Gastrocnemius medialis (tissue), 4 donors: ENCODE results near the gene ZBTB1. TPM values are rescaled to one million over a fixed set of nuclear protein-coding genes. Genes with fewer than 3 reads are reported as not detected.
A peak's percentile ranks its signal among the peaks of the same experiment; 100 is the strongest.

Source experiments
- ATAC-seq, 2 donors: fragments of 150-250 bp; one replicate each; pipeline ENCODE4 v1.9.1; 2016
- DNase-seq, 2 donors: peaks; one replicate each; pipeline ENCODE4 v3.0.0-alpha.2; 2019
- H3K27ac ChIP-seq, 4 donors: fragments of 200-600 bp; sonication (generic); 1 replicate in 1 of 4; 2 replicates in 3 of 4; pipeline ENCODE4 v1.5.1; 2016 to 2018; ENCODE audit warnings: mild to moderate bottlenecking in 2 of 4, moderate library complexity in 1 of 4
- H3K27me3 ChIP-seq, 3 donors: fragments of 200-600 bp; sonication (generic) in 2 of 3; 1 replicate in 1 of 3; 2 replicates in 2 of 3; pipeline versions ENCODE4 v1.5.1 to v1.6.0; 2016 to 2019; ENCODE audit warnings: mild to moderate bottlenecking in 1 of 3, moderate library complexity in 1 of 3
- H3K36me3 ChIP-seq, 2 donors: fragments of 200-600 bp; sonication (generic) in 1 of 2; one replicate each; pipeline ENCODE4 v1.5.1; 2017 to 2018
- H3K4me1 ChIP-seq, 2 donors: fragments of 200-600 bp; sonication (generic) in 1 of 2; one replicate each; pipeline ENCODE4 v1.5.1; 2016 to 2017; ENCODE audit warnings: mild to moderate bottlenecking in 2 of 2
- H3K4me3 ChIP-seq, 4 donors: fragments of 200-600 bp; sonication (generic) in 3 of 4; 1 replicate in 1 of 4; 2 replicates in 3 of 4; pipeline ENCODE4 v1.5.1; 2016 to 2019; ENCODE audit warnings: mild to moderate bottlenecking in 2 of 4
- H3K9me3 ChIP-seq, 3 donors: fragments of 200-600 bp; sonication (generic) in 2 of 3; 1 replicate in 1 of 3; 2 replicates in 2 of 3; pipeline ENCODE4 v1.5.1; 2016 to 2019
- CTCF ChIP-seq, 5 experiments: fragments of 450-650 bp in 3 of 5; fragments of 200-600 bp in 2 of 5; sonication (generic) in 2 of 5; IDR thresholded peaks in 4 of 5; conservative IDR thresholded peaks in 1 of 5; 1 replicate in 4 of 5; 2 replicates in 1 of 5; pipeline ENCODE4 v1.5.1; 2016 to 2019; ENCODE audit warnings: antibody characterized with exemption in 5 of 5, mild to moderate bottlenecking in 3 of 5, moderate library complexity in 3 of 5
- POLR2A ChIP-seq, 2 donors: fragments of 450-650 bp; IDR thresholded peaks; one replicate each; pipeline ENCODE4 v1.6.1; 2017; ENCODE audit warnings: antibody characterized with exemption in 2 of 2, mild to moderate bottlenecking in 2 of 2, moderate library complexity in 2 of 2
- in situ Hi-C, 4 donors: fragments of 200-750 bp; cut with MboI; loops; one replicate each; pipeline versions ENCODE4 v1.15.0 to v1.8.0; 2017; ENCODE audit warnings: low sequenced_read_pairs in 4 of 4
- intact Hi-C: fragments of 100-400 bp; cut with DNase I; formaldehyde crosslinking; loops from one replicate; pipeline ENCODE4 v1.15.1; 2023; ENCODE audit warnings: low total_unique reads
- total RNA-seq, 4 donors: library from RNA; depleted of rRNA; stranded (reverse); fragments of >200 nt; gene quantifications; one replicate each; pipeline versions ENCODE4 v1.1.0 to v1.2.3, GENCODE V29; 2016

The ZBTB1 gene
- total RNA-seq, 4 donors from 2014 or later: 36.9 to 49.2 (median 38.0) TPM

GRCh38 chr14:64504897-64505794, 576 bp downstream of the ZBTB1 start:
- ATAC-seq (peak; percentile 51 to 54), DNase-seq (peak; percentile 86 to 90)
- in situ Hi-C loops: no loop called here
- H3K36me3 ChIP-seq: no peaks in the 10 kb centered on the region
- H3K4me3 ChIP-seq: peak overlapping the region; percentile 75 to 94 (median 86)
- peaks cover 47 to 64% of the 10 kb centered on the region in 2 donors for H3K4me1 ChIP-seq
- intact Hi-C loops: loop anchor here (1.0 to 10.0 kb wide), 8 partner anchors 35 to 863 kb away; partner anchors contain the start of genes CHURC1, HSPA2, MTHFD1 and WDR89
- H3K9me3 ChIP-seq: no peaks in the 10 kb centered on the region
- H3K27ac ChIP-seq: peak overlapping the region; percentile 97 to 99 (median 98)
- no peaks in the 10 kb centered on the region for H3K27me3 ChIP-seq
- TF ChIP-seq CTCF (IDR thresholded peaks at IDR 0.05 in 4 of 5, conservative IDR thresholded peaks at IDR 0.05 in 1 of 5) (no peak), POLR2A (IDR thresholded peaks at IDR 0.05) (peak; percentile 45 to 48)

GRCh38 chr14:64506721-64507120, 2.2 kb downstream of the ZBTB1 start:
- Histone ChIP-seq H3K36me3 (no peaks in the 10 kb centered on the region), H3K4me1 (peaks cover 46 to 68% of the 10 kb centered on the region in 2 donors), H3K27ac (peak overlapping the region; percentile 97 to 99 (median 98)), H3K27me3 (no peaks in the 10 kb centered on the region), H3K4me3 (peak overlapping the region; percentile 75 to 94 (median 86)), H3K9me3 (no peaks in the 10 kb centered on the region)
- DNase-seq (no peak), ATAC-seq (no peak)
- intact Hi-C loops (loop anchor here (5.0 to 10.0 kb wide), 4 partner anchors 66 to 526 kb away; partner anchors contain the start of gene CHURC1), in situ Hi-C loops (no loop called here)
- TF ChIP-seq POLR2A (IDR thresholded peaks at IDR 0.05) (no peak), CTCF (IDR thresholded peaks at IDR 0.05 in 4 of 5, conservative IDR thresholded peaks at IDR 0.05 in 1 of 5) (no peak)

- Histone ChIP-seq H3K27me3 (no peaks in the 10 kb centered on the region), H3K4me3 (peak overlapping the region; percentile 2 to 94 (median 82)), H3K27ac (peak overlapping the region; percentile 97 to 99 (median 98)), H3K4me1 (peaks cover 46 to 68% of the 10 kb centered on the region in 2 donors), H3K36me3 (no peaks in the 10 kb centered on the region), H3K9me3 (no peaks in the 10 kb centered on the region)
- TF ChIP-seq CTCF (IDR thresholded peaks at IDR 0.05 in 4 of 5, conservative IDR thresholded peaks at IDR 0.05 in 1 of 5): no peak
- TF ChIP-seq POLR2A (IDR thresholded peaks at IDR 0.05): peak in 1 of 2 donors; percentile 30
- ATAC-seq: peak in 1 of 2 donors; percentile 40
- in situ Hi-C loops (no loop called here), intact Hi-C loops (loop anchor here (5.0 to 10.0 kb wide), 4 partner anchors 65 to 525 kb away; partner anchors contain the start of gene CHURC1)
- peak; percentile 35 to 47 for DNase-seq
Measured at GRCh38 chr14:64507376-64508156, 3.0 kb downstream of the ZBTB1 start.

- Histone ChIP-seq H3K9me3 (no peaks in the 10 kb centered on the region), H3K4me3 (no peak overlapping the region), H3K36me3 (no peaks in the 10 kb centered on the region), H3K27ac (peak overlapping the region; percentile 97 to 99 (median 98)), H3K27me3 (no peaks in the 10 kb centered on the region), H3K4me1 (peaks cover 46 to 68% of the 10 kb centered on the region in 2 donors)
- DNase-seq (no peak), ATAC-seq (no peak)
- TF ChIP-seq CTCF (IDR thresholded peaks at IDR 0.05 in 4 of 5, conservative IDR thresholded peaks at IDR 0.05 in 1 of 5) (no peak), POLR2A (IDR thresholded peaks at IDR 0.05) (no peak)
- in situ Hi-C loops (no loop called here), intact Hi-C loops (loop anchor here (5.0 to 10.0 kb wide), 4 partner anchors 64 to 524 kb away; partner anchors contain the start of gene CHURC1)
Measured at GRCh38 chr14:64508215-64508776, 3.7 kb downstream of the ZBTB1 start.
